ENCODE data around the gene TGFBR3.

The TGFBR3 gene

DNA sequence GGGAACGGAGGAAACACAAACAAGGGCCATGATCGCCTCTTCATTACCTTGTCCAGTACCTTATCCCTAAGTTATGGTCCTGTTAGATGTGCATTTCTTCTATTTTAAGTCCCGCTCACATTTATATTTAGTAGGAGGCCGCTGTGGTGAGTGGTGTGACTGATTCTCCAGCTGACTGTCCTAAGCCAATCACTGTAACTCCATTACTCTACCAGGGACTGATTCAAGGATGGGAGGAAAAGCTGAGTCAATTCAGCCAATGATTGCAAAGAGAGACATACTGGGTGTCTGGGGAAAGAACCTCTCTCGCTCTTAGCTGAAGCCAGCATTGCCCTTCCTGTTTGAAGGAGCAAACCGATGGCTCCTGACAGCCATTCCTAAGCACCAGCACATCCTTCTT, 59.7 kb downstream of the TGFBR3 start:
- no peak for DNase-seq (ENCODE audit: low read depth)

DNA sequence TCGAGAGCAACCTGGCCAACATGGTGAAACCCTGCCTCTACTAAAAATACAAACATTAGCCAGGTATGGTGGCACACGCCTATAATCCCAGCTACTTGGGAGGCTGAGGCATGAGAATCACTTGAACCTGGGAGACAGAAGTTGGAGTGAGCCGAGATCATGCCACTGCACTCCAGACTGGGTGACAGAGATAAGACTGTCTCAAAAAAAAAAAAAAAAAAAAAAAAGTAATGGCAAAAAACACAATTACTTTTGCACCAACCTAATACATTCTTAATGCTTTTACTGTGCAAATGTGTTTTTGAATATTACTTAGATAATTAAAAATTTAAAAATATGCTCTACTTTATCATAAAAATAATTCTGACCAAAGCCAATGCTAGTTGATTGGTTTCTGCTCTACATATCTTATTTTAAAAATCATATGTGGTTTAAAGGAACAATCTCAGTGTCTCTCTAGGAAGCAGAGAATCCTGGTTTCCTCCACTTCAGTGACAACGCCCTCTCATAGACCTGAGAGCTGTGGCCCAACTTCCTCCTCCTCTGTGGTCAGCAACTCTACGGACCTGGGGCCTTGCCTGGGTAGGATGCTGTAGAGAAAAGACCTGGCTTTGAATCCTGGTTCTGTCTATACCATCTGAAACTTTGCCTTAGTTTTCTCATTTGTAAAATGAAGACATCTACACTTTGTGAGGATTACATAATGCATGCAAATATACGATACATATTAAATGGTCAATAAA, 64.7 kb downstream of the TGFBR3 start:
- no peak for DNase-seq (ENCODE audit: low read depth)

- no peak for DNase-seq (ENCODE audit: low read depth)
Observed at GRCh38 chr1:91819038-91819788, 66.7 kb downstream of the TGFBR3 start.

DNA sequence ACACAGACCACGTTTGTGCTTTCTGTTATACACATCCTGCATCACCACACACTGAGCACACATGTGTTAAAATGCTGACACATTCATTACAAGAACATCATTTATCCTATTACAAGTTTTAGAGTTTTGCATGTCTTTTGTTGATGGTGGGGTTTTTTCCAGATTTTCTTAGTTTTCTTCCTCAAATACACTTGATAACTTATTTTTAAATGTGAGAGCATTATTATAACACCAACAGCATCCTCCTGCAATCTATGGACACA, 67.3 kb downstream of the TGFBR3 start:
- DNase-seq (ENCODE audit: low read depth), result no peak

GRCh38 chr1:91817211-91817905, 68.6 kb downstream of the TGFBR3 start:
- no peak for DNase-seq (ENCODE audit: low read depth)

GRCh38 chr1:91816031-91816430, 69.9 kb downstream of the TGFBR3 start:
- no peak for DNase-seq (ENCODE audit: low read depth)

GRCh38 chr1:91814448-91814847, 71.5 kb downstream of the TGFBR3 start:
- DNase-seq (ENCODE audit: low read depth), result no peak

- DNase-seq (ENCODE audit: low read depth), result no peak
Observed at GRCh38 chr1:91813813-91814212, 72.1 kb downstream of the TGFBR3 start.

- no peak for DNase-seq (ENCODE audit: low read depth)
Observed at GRCh38 chr1:91811363-91812025, 74.5 kb downstream of the TGFBR3 start.

DNA sequence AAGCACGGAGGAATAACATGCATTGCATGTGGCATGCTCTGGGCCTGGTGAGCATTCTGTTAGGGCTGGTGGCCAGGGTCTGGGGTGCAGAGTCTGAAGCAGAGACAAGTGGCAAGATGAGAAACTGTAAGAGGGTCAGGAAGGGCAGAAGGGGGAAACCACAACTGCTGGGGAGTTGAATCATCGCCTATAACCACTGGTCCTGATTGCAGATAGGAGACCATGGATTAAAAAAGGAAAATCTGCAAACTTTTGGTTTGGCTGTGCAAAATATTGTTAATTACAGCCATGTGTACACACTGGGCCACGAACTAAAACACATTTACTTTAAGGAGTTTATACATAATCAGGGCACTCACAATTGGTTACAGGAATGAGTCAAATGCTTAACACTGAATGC, 76.6 kb downstream of the TGFBR3 start:
- DNase-seq (ENCODE audit: low read depth), result no peak

DNA sequence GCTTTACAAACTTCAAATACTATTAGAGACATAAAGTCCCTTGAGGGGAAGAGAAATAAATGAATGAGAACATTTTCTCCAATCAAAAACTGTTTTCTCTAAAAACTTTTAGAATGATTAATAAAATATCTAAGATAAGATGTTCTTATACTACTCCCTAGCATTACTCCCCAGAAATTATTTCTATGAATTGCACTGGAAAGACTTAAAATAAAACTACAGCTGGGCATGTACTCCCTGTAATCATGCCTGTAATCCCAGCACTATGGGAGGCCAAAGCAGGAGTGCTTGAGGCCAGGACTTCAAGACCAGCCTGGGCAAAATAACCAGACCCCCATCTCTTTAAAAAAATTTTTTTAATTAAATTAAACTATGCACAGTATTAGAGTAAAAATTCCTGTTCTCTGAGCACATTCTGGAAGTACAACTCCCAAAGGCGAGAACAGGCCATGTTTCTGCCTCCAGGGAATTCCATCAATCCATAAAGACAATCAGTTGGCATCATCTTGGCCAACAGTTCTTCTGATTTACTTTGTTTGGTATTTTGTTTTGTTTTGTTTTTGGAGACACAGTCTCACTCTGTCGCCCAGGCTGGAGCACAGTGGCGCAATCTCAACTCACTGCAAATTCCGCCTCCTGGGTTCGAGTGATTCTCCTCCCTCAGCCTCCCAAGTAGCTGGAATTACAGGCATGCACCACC, 77.9 kb downstream of the TGFBR3 start:
- DNase-seq (ENCODE audit: low read depth), result no peak

- DNase-seq (ENCODE audit: low read depth), result no peak
Observed at GRCh38 chr1:91806769-91807700, 78.9 kb downstream of the TGFBR3 start.

- no peak for DNase-seq (ENCODE audit: low read depth)
Observed at GRCh38 chr1:91806181-91806768, 79.7 kb downstream of the TGFBR3 start.

DNA sequence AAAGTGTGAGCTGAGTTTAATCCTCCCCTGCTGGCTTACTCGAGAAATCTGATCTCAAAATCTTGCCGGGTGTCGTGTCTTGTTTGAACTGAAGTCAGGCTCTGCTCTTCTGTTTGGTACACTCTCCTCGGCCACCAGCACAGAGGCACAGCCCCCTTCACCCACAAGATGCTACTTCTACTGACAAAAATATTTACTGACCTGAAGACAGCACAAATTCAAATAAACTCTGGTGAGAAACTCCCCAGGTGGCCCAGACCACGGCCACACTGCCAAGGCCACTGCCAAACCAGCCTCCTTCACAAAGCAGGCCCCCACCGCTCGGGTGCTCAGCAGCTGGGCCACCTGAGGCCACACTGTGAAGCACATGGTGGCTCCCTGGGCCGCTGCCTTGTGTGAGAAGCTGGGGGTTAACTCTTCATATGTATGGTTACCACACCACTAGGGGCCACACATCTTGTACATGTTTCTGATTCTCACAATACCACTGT, 80.6 kb downstream of the TGFBR3 start:
- DNase-seq (ENCODE audit: low read depth), result no peak

GRCh38 chr1:91804546-91805023, 81.4 kb downstream of the TGFBR3 start:
- DNase-seq (ENCODE audit: low read depth), result peak; percentile 29

GRCh38 chr1:91803847-91804545, 82.0 kb downstream of the TGFBR3 start:
- peak; percentile 39 for DNase-seq (ENCODE audit: low read depth)

GRCh38 chr1:91803123-91803522, 82.8 kb downstream of the TGFBR3 start:
- DNase-seq (ENCODE audit: low read depth), result no peak

DNA sequence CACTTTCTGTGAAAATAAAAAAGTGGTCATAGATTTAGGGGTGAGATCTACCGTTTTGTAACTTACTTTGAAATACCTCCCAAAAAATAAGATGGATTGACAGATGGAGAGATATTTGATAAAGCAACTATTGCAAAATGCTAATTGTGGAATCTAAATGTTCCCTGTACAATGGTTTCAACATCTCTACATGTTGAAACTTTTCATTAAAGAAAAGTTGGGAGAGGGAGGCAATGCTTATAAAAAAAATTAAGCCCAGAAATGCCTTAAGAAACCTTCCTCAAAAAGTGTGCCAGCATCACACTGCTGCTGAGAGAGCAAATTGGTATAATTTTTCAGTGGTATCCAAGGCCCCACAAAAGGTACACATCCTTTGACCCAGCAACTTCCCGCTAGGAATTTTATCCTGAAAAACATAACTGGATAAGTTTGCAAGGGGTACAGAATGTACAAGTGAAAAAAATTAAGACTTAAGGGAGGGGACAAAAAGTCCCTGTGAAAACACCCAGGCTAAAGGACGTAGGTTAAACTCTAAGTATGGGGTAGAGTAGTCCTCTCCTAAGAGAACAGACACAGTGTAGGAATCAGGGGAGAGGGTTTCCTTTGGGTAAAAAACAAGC, 84.3 kb downstream of the TGFBR3 start:
- DNase-seq (ENCODE audit: low read depth), result no peak

DNA sequence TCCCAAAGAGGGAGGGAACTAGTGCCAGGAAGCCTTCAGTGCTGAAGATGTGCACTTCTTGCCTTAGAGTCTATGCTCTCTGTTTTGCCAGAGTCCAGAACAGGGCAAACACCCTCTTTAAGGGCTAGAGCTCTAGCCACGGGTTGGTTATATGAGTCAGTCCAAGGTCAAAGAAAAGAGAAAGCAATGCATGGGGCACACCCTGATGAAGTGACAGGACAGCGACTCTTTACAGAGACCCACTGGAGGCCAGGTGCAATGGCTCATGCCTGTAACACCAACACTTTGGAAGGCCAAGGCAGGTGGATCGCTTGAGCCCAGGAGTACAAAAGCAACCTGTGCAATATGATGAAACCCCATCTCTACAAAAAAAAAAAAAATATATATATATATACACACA, 86.1 kb downstream of the TGFBR3 start:
- DNase-seq (ENCODE audit: low read depth), result no peak
